GM19328 (cell line): ENCODE results near the gene SCN9A.

Experiments used
- ATAC-seq: cut with Tn5 transposase; IDR thresholded peaks from one replicate; pipeline ENCODE4 v1.9.1; 2021; ENCODE audit warnings: mild to moderate bottlenecking, moderate library complexity; ENCODE audit not compliant: unreplicated experiment

Gene SCN9A

GRCh38 chr2:166184789-166185188 lies 191.0 kb downstream of the SCN9A start:
- no peak for ATAC-seq

GRCh38 chr2:166181813-166182154 lies 194.0 kb downstream of the SCN9A start:
- no peak for ATAC-seq

GRCh38 chr2:166180951-166181812 lies 194.6 kb downstream of the SCN9A start:
- ATAC-seq = peak; percentile 83

DNA sequence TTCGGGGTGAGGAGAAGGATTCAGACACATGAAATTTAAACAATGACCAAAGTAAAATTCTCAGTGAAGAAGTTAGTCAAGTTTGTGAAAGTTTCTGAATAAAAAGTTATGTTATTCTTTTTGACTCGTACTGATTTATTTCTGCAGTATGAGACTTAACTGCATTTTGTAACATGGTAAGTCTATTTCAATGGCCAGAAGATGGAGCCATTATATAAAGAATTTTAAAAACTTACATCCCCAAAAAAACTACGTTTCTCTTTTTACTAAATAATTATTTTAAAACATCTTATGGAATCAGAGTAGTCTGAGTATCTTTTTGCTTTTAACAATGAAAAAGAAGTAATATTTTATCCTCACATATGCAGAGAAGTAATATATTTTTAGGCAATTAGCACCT lies 196.5 kb downstream of the SCN9A start:
- no peak for ATAC-seq

DNA sequence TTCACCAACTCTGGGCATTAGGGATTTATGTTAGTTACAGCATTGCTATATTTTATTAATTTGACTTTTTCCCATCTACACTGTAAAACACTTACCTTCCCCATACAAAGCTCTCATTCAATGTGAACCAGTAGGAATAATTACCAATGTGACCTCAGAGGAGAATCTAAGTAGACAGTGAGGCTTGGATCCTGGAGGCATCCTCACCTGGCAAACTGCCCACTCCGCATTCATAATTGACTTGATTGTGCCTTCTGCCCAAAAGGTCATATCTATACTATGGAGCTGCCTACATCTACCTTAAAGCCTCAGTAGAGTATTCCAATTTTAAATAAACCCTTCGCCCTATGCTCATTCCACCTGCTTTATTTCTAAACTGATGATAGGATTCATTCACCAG lies 202.5 kb downstream of the SCN9A start:
- no peak for ATAC-seq

DNA sequence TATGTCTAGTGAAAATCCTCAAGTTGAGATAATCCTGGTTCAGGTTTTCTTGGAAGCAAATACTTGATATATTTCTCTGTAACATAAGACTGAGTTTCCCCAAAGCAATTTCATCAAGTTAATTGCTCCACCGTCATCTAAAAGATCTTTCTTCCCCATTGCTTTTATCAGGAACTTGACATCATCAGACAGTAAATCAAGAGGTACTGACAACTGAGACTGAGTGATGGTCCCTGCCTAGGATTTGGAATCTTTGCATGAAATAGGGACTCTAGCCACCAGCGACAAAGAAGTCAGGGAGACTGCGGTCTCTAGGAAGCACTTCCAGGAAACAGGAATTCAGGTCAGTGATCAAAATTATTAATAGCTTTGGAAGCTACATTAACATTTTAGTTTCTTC lies 204.5 kb downstream of the SCN9A start:
- no peak for ATAC-seq

- ATAC-seq = no peak
Measured at GRCh38 chr2:166170356-166170755, 205.4 kb downstream of the SCN9A start.

DNA sequence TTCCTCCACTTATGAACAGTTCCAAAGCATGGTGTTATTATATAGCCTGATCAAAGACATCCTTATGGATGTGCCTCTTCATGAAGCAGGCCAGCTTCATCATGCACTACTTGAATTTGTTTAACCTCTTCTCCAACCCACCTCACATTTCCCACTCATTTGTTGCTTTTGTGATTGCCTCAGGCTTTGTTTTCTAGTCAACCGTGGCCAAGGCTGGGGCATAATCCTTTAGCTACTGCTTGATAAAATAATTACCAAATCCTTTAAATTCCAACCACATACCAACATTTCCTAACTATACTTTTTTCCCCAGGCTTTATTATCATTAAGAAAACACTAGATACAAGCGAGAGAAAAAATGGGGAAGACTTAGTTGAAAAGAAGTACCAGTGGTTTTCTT lies 208.3 kb downstream of the SCN9A start:
- ATAC-seq = no peak

- no peak for ATAC-seq
Measured at GRCh38 chr2:166163775-166164174, 212.0 kb downstream of the SCN9A start.

DNA sequence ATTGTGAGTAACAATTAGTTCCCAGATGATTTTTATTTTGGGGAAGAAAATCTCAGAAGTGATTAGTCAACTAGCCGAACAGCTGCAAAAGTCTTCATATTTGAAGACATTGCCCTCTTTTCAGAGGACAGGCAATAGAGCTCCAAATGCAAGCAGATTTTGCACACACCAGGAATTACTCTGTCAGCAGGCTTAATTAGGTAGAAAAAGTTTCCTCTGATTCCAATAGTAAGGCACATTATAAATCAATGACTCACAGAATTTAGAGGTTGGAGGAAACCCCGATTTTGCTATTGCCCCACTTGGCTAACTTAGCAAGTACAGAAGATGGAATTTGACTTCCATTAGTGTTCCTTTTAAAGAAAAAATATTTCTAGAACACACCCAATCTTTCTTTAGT lies 217.2 kb downstream of the SCN9A start:
- ATAC-seq = no peak

- ATAC-seq = no peak
Measured at GRCh38 chr2:166157578-166157977, 218.2 kb downstream of the SCN9A start.

DNA sequence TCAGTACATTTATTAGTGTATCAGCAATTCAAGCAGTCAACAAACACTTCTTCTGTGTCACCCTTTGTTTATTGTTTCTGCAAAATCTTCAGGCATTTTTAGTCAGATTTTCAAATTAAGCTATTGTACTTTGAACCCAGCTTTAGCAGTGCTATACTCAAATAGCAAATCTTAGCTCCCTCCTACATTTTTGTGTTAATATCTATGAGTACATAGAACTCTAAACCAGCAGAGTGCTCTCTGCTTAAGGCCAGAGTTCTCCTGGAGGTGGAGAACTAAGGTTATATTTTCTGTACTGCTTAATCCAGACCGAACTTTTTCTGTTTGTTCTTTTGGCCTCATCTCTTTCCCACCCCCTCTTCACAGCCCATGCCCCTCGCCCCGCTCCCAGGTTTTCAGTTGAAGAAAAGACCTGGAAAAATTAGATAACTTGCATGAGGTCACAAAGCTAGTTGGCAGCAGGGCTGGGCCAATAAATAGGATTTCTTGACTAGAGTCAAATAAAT lies 218.7 kb downstream of the SCN9A start:
- ATAC-seq = no peak

DNA sequence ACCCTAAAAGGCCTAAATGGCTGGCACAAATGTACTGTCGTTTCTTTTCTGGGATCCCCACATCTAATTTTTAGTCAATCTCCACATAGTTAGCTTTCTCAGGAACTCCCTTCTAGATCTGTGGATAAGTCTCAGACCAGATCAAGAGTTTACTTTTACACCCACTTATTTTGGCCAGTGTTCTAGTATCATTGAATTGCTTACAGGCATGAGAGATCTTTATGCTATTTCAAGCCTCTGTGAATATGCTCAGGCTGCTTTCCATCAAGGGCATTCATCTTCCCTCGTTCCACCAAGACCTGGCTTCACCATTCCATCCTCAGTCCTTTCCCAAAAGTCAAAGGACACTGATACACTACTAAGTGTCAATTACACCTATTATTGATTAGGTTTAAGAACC lies 220.2 kb downstream of the SCN9A start:
- ATAC-seq = no peak

DNA sequence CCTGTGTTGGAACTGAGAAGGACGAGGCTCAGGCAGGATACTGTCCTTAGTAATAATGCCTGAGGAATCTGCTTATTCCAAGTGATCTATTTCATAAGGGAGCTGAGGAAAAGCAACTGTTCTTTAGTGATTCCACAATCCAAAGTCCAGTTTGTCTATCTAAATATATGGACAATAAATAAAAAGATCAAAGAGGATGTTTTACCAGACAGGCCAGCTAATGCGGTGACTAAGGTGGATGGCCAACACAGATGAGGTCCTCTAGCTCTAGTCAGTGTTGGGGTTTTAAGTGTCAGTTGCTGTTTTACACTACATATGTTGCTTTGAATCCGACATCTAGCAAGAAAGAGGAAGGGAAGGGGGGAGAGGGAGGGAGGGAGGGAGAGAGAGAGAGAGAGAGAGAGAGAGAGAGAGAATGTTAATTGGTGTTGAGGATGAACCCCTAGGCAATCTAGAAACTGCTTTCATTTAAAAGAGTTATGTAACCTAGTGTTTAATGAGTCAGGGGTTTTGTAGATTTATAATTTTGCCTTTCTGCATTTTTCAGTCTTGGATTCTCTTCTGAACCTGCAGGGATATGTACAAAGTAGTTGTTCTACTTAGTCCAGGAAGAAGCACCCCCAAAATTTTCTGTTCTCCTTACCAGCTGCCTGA lies 220.9 kb downstream of the SCN9A start:
- ATAC-seq = no peak

GRCh38 chr2:166152064-166152463 lies 223.7 kb downstream of the SCN9A start:
- ATAC-seq = no peak

GRCh38 chr2:166148500-166149400 lies 227.0 kb downstream of the SCN9A start:
- no peak for ATAC-seq

GRCh38 chr2:166147883-166148282 lies 227.9 kb downstream of the SCN9A start:
- no peak for ATAC-seq
